ENCODE measurements around the gene CES5A.

DNA sequence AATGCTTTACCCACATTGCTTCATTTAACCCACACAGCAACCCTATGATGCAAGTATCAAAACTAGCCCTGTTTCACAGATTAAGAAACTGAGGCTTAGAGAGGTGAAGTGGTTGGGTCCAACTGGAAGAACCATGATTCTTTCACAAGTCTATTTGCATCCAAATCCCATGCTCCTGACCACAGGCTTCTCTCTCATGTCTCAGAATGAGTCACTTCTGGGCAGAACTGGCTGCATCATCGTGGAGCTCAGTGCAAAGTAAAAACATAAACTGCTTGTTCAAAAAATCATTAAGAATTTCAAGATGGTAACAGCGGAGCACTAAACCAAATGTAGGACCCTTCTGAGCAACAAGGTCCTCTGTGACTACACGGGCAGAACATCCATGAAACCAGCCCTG lies 22.1 kb downstream of the CES5A start:
- TF ChIP-seq, protein P1, sequence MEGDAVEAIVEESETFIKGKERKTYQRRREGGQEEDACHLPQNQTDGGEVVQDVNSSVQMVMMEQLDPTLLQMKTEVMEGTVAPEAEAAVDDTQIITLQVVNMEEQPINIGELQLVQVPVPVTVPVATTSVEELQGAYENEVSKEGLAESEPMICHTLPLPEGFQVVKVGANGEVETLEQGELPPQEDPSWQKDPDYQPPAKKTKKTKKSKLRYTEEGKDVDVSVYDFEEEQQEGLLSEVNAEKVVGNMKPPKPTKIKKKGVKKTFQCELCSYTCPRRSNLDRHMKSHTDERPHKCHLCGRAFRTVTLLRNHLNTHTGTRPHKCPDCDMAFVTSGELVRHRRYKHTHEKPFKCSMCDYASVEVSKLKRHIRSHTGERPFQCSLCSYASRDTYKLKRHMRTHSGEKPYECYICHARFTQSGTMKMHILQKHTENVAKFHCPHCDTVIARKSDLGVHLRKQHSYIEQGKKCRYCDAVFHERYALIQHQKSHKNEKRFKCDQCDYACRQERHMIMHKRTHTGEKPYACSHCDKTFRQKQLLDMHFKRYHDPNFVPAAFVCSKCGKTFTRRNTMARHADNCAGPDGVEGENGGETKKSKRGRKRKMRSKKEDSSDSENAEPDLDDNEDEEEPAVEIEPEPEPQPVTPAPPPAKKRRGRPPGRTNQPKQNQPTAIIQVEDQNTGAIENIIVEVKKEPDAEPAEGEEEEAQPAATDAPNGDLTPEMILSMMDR (IDR thresholded peaks at IDR 0.05) = no peak
- TF ChIP-seq POLR2A (IDR thresholded peaks at IDR 0.05; ENCODE audit: low read depth) = no peak
- TF ChIP-seq EP300 (IDR thresholded peaks at IDR 0.05) = no peak
